ENCODE measurements around the gene VAMP1. TPM values are rescaled to one million over a fixed set of nuclear protein-coding genes. Genes with fewer than 3 reads are reported as not detected.

VAMP1 gene
- 11.6 and 14.9 TPM in 2 replicates for total RNA-seq

GRCh38 chr12:6470375-6471163, at the start of gene VAMP1:
Gene VAMP1, minus strand, starts transcription at chr12:6470677. Its CDS starts 146 bp downstream, at chr12:6470531.

GRCh38 chr12:6493497-6494257, 23.2 kb upstream of the VAMP1 start, which contains the start of gene NCAPD2:
Gene NCAPD2, plus strand, starts transcription at chr12:6494102. Its CDS starts 997 bp downstream, at chr12:6495099.

GRCh38 chr12:6492838-6493496, 22.5 kb upstream of the VAMP1 start, which contains the start of gene MRPL51:
Gene MRPL51, minus strand, starts transcription at chr12:6493262. Its CDS starts 126 bp downstream, at chr12:6493136.

GRCh38 chr12:6451348-6452244, 18.9 kb downstream of the VAMP1 start, which contains the start of gene TAPBPL:
Gene TAPBPL, plus strand, starts transcription at chr12:6452042. Its CDS starts 207 bp downstream, at chr12:6452249.

GRCh38 chr12:6444704-6445688, 25.5 kb downstream of the VAMP1 start, which contains the start of gene CD27:
Gene CD27, plus strand, starts transcription at chr12:6444955. Its CDS starts 141 bp downstream, at chr12:6445096.

Other genes starting within 250 kb of the VAMP1 start
- gene PLEKHG6, start 160.0 kb downstream of the VAMP1 start, total RNA-seq = not detected in 2 replicates
- 92.7 and 109 TPM in 2 replicates for gene TNFRSF1A, start 128.6 kb downstream of the VAMP1 start, total RNA-seq
- not detected in 2 replicates for gene SCNN1A, start 95.1 kb downstream of the VAMP1 start, total RNA-seq
- gene LTBR, start 86.5 kb downstream of the VAMP1 start, total RNA-seq = 42.1 and 47.6 TPM in 2 replicates
- 0.12 and 0.13 TPM in 2 replicates for gene CD27, start 25.7 kb downstream of the VAMP1 start, total RNA-seq
- 7.8 and 11.6 TPM in 2 replicates for gene TAPBPL, start 18.6 kb downstream of the VAMP1 start, total RNA-seq
- gene MRPL51, start 22.6 kb upstream of the VAMP1 start, total RNA-seq = 182 and 190 TPM in 2 replicates
- 43.6 and 59.2 TPM in 2 replicates for gene NCAPD2, start 23.4 kb upstream of the VAMP1 start, total RNA-seq
- gene GAPDH, start 63.8 kb upstream of the VAMP1 start, total RNA-seq = 8,383 and 9,740 TPM in 2 replicates
- 30.0 and 44.3 TPM in 2 replicates for gene IFFO1, start 85.4 kb upstream of the VAMP1 start, total RNA-seq
- gene NOP2, start 97.6 kb upstream of the VAMP1 start, total RNA-seq = 12.3 and 19.0 TPM in 2 replicates
- 228 and 268 TPM in 2 replicates for gene CHD4, start 136.7 kb upstream of the VAMP1 start, total RNA-seq
- not detected in 2 replicates for gene LPAR5, start 165.3 kb upstream of the VAMP1 start, total RNA-seq
- gene ACRBP, start 176.8 kb upstream of the VAMP1 start, total RNA-seq = 0.13 and 0.25 TPM in 2 replicates
- gene ING4, start 192.4 kb upstream of the VAMP1 start, total RNA-seq = 26.0 and 41.9 TPM in 2 replicates
- 9.2 and 10.6 TPM in 2 replicates for gene ZNF384, start 218.7 kb upstream of the VAMP1 start, total RNA-seq
- 0.13 TPM in 1 of 2 replicates, not detected in the other for gene PIANP, start 230.1 kb upstream of the VAMP1 start, total RNA-seq

Measured in aortic smooth muscle cell (primary cell).